GM21390 (cell line): Measurements from ENCODE around the gene RNF212B.

ENCODE experiments used
- ATAC-seq: cut with Tn5 transposase; IDR thresholded peaks from one replicate; pipeline ENCODE4 v1.9.1; 2021; ENCODE audit not compliant: unreplicated experiment

RNF212B gene

GRCh38 chr14:23319746-23320583 lies 82.2 kb downstream of the RNF212B start:
- no peak for ATAC-seq

GRCh38 chr14:23320584-23321571 lies 83.1 kb downstream of the RNF212B start, which contains the start of gene PABPN1:
Gene PABPN1, plus strand, starts transcription at chr14:23321457. Its CDS starts 13 bp downstream, at chr14:23321470.
- peak; percentile 87 for ATAC-seq

DNA sequence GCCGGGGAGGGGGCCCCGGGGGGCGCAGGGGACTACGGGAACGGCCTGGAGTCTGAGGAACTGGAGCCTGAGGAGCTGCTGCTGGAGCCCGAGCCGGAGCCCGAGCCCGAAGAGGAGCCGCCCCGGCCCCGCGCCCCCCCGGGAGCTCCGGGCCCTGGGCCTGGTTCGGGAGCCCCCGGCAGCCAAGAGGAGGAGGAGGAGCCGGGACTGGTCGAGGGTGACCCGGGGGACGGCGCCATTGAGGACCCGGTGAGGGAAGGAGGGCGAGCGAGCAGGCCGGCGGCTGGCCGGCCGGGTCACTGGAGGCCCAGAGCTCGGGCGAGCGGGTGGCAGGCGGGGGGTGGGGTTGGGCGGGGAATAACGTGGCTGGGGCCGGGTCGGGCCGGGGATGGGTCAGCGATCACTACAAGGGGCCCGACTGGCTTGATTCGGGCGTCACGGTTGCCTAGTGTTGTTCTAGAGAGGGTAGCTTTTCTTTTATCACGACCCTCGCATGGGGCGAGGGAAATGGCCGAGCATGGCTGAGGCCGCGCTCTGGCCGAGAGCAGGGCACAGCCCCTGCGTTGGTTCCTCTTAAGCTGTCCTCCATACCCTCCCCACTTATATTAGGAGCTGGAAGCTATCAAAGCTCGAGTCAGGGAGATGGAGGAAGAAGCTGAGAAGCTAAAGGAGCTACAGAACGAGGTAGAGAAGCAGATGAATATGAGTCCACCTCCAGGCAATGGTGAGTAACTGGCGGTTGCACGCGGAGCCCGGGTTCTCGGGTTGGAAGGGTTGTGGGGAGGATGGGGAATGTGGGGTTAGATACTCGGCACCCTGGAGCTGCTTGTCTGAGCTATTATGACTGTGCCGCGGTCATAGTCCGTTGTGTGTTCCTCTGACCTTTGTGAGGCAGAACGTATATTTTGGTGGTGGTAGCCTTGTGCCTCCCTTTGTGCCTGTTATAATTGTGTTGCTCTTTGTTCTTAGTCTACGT lies 84.1 kb downstream of the RNF212B start:
- peak; percentile 0 for ATAC-seq
